ENCODE measurements around the gene POTEG.
"Not testable (repeated sequence)": the region's sequence is repeated elsewhere in the genome, so short reads cannot be mapped to it uniquely, and the experiment has no call there.

POTEG gene

GRCh38 chr14:19434241-19434640 lies at the start of gene POTEG:
Gene POTEG (minus strand): TSS chr14:19434341. CDS start chr14:19434289, 52 bp downstream.
- H3K27me3 Mint-ChIP-seq; H3K4me1 Mint-ChIP-seq; H3K36me3 Mint-ChIP-seq; ATAC-seq (replicated peaks); H3K9me3 Mint-ChIP-seq; DNase-seq; H3K27ac Mint-ChIP-seq; H3K4me3 Mint-ChIP-seq: not testable (repeated sequence)

GRCh38 chr14:19482093-19482492 lies 48.0 kb upstream of the POTEG start:
- not testable (repeated sequence) for H3K27me3 Mint-ChIP-seq

DNA sequence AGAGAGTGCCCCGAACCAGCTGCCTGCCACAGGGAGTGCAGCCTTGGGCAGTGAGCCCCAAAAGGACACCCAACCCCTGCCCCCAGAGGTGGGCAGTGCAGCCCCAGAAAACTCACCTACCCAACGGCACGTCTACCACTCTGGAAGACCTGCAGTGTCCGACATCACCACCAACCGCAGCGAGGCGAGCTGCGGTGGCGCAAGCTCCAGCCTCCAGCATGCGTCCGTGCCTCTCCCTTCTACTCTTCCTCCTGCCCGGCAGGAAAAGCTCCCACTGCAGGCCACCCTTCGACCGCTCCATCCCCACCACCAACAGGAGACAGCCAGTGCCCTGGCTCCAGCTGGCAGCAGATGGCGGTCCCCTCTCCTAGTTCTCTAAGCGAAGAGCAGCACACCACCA lies 47.3 kb upstream of the POTEG start:
- H3K27ac Mint-ChIP-seq; H3K4me1 Mint-ChIP-seq; H3K27me3 Mint-ChIP-seq; ATAC-seq (replicated peaks); H3K4me3 Mint-ChIP-seq; H3K9me3 Mint-ChIP-seq; DNase-seq; H3K36me3 Mint-ChIP-seq: not testable (repeated sequence)

More at GRCh38 chr14:19482093-19482492, 48.0 kb upstream of the POTEG start:
- H3K36me3 Mint-ChIP-seq; H3K27ac Mint-ChIP-seq; H3K4me1 Mint-ChIP-seq; DNase-seq; H3K4me3 Mint-ChIP-seq; H3K9me3 Mint-ChIP-seq; ATAC-seq (replicated peaks): not testable (repeated sequence)

- not testable (repeated sequence) for H3K9me3 Mint-ChIP-seq; H3K4me3 Mint-ChIP-seq; H3K36me3 Mint-ChIP-seq; H3K27ac Mint-ChIP-seq; DNase-seq; H3K4me1 Mint-ChIP-seq; H3K27me3 Mint-ChIP-seq; ATAC-seq (replicated peaks)
Observed at GRCh38 chr14:19480491-19480890, 46.4 kb upstream of the POTEG start.

- H3K9me3 Mint-ChIP-seq; ATAC-seq (replicated peaks); H3K36me3 Mint-ChIP-seq; H3K27ac Mint-ChIP-seq; H3K4me3 Mint-ChIP-seq; DNase-seq; H3K4me1 Mint-ChIP-seq; H3K27me3 Mint-ChIP-seq: not testable (repeated sequence)
Observed at GRCh38 chr14:19445761-19446160, 11.6 kb upstream of the POTEG start.

DNA sequence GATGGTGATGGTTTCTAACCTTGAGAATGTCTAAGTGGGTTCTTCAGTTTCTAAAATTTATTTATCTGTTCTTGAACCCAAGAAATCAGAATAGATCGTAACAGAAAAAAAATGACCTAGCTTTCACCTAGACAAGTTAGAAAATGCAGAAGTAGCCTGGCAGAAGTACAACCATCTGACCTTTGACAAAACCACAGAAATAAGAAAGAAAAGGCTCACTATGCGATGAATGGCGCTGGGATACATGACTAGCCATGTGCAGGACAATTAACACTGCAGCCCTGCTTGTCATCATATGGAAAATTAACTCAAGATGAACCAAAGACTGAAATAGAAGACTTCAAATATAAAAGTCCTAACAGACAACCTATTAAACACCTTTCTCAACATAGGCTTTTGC lies 5.7 kb upstream of the POTEG start:
- H3K4me3 Mint-ChIP-seq, H3K9me3 Mint-ChIP-seq: not testable (repeated sequence)

GRCh38 chr14:19439219-19439618 lies 5.1 kb upstream of the POTEG start:
- not testable (repeated sequence) for H3K4me3 Mint-ChIP-seq, H3K27ac Mint-ChIP-seq, DNase-seq, H3K9me3 Mint-ChIP-seq, H3K36me3 Mint-ChIP-seq, H3K27me3 Mint-ChIP-seq, H3K4me1 Mint-ChIP-seq
- peak; percentile 46 to 80 for ATAC-seq (replicated peaks)

More for the DNA sequence above, 5.7 kb upstream of the POTEG start:
- H3K27ac Mint-ChIP-seq, H3K36me3 Mint-ChIP-seq, DNase-seq, H3K4me1 Mint-ChIP-seq, H3K27me3 Mint-ChIP-seq: not testable (repeated sequence)
- peak; percentile 56 to 67 for ATAC-seq (replicated peaks)

DNA sequence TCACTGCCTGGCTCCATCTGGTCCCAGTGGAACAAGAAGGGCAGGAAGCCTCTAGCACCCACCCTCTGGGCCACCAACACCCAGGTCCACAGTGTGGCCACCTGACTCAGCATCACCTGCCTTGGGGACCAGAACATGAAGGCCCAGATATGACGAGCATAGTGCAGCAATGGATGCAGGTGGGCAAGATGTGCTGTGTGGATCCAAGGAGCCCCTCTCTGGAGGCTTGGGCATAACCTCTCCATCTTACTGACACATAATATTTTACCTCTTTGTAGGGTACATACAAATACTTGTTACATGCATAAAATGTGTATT lies 2.9 kb upstream of the POTEG start:
- not testable (repeated sequence) for H3K36me3 Mint-ChIP-seq; ATAC-seq (replicated peaks)

GRCh38 chr14:19436311-19437125 lies 2.4 kb upstream of the POTEG start:
- not testable (repeated sequence) for H3K4me3 Mint-ChIP-seq; H3K4me1 Mint-ChIP-seq; H3K36me3 Mint-ChIP-seq; DNase-seq; H3K9me3 Mint-ChIP-seq; ATAC-seq (replicated peaks); H3K27ac Mint-ChIP-seq; H3K27me3 Mint-ChIP-seq

More for the DNA sequence above, 2.9 kb upstream of the POTEG start:
- H3K27ac Mint-ChIP-seq, DNase-seq, H3K9me3 Mint-ChIP-seq, H3K4me1 Mint-ChIP-seq, H3K4me3 Mint-ChIP-seq, H3K27me3 Mint-ChIP-seq: not testable (repeated sequence)

GRCh38 chr14:19435852-19436251 lies 1.7 kb upstream of the POTEG start:
- H3K27ac Mint-ChIP-seq; H3K27me3 Mint-ChIP-seq; ATAC-seq (replicated peaks); H3K36me3 Mint-ChIP-seq; DNase-seq; H3K4me1 Mint-ChIP-seq; H3K4me3 Mint-ChIP-seq; H3K9me3 Mint-ChIP-seq: not testable (repeated sequence)

DNA sequence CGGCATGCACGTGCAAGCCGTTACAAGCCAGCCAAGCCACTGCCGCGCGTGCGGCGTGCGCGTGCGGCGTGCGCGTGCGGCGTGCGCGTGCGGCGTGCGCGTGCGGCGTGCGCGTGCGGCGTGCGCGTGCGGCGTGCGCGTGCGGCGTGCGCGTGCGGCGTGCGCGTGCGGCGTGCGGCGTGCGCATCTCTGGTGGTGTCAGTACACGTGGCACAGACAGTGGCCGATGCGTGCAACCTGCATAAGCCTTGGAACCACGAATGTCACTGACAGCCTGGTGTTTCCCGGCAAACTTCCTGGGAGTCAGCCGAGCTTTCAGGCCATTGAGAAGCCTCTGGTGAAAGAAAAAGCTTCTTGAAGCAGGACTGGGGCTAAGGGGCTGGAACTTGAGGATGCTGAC lies 750 bp upstream of the POTEG start:
- not testable (repeated sequence) for ATAC-seq (replicated peaks); H3K4me3 Mint-ChIP-seq; H3K36me3 Mint-ChIP-seq; H3K9me3 Mint-ChIP-seq; H3K4me1 Mint-ChIP-seq; H3K27me3 Mint-ChIP-seq; H3K27ac Mint-ChIP-seq; DNase-seq

DNA sequence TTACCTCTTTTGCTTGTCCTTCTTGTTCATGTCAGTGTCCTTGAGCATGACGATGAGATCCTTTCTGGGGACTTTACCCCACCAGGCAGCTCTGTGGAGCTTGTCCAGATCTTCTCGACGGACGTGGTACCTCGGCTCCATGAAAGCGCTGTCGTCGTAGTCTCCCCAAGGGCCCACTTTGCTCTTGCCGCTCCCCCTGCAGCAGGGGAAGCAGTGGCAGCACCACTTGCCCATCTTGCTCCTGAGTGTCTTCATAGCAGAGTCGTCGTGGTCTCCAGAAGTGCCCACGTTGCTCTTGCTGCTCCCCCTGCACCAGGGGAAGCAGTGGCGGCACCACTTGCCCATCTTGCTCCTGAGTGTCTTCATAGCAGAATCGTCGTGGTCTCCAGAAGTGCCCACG lies 376 bp downstream of the POTEG start:
- not testable (repeated sequence) for H3K36me3 Mint-ChIP-seq; H3K4me1 Mint-ChIP-seq; H3K27me3 Mint-ChIP-seq; H3K4me3 Mint-ChIP-seq; ATAC-seq (replicated peaks); H3K9me3 Mint-ChIP-seq; H3K27ac Mint-ChIP-seq; DNase-seq

DNA sequence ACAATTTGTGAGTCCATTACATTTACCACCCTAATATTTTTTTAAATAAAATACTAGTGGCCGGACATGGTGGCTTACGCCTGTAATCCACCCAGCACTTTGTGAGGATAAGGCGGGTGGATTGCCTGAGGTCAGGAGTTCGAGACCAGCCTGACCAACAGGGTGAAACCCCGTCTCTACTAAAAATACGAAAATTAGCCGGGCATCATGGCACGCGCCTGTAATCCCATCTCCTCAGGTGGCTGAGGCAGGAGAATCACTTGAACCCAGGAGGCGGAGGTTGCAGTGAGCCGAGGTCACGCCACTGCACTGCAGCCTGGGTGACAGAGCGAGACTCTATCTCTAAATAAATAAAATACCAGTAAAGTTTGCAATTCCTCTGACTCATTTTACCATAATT lies 25.6 kb downstream of the POTEG start:
- H3K36me3 Mint-ChIP-seq; DNase-seq; H3K4me1 Mint-ChIP-seq; H3K27me3 Mint-ChIP-seq; H3K4me3 Mint-ChIP-seq; H3K9me3 Mint-ChIP-seq; H3K27ac Mint-ChIP-seq; ATAC-seq (replicated peaks): not testable (repeated sequence)

- not testable (repeated sequence) for H3K27me3 Mint-ChIP-seq; H3K36me3 Mint-ChIP-seq; H3K9me3 Mint-ChIP-seq; H3K4me1 Mint-ChIP-seq; DNase-seq; ATAC-seq (replicated peaks); H3K4me3 Mint-ChIP-seq; H3K27ac Mint-ChIP-seq
Observed at GRCh38 chr14:19402097-19402496, 32.0 kb downstream of the POTEG start.

DNA sequence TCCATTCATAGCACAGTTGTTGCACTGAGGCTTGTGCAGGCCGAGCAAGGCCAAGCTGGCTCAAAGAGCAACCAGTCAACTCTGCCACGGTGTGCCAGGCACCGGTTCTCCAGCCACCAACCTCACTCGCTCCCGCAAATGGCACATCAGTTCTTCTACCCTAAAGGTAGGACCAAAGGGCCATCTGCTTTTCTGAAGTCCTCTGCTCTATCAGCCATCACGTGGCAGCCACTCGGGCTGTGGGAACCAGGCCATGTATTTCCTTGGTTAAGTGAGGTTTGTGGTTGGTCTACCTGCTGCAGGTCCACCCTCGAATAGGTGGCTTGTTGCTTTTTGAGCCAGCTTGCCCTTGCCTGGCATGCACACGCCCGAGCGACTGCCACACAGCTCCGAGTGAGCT lies 39.4 kb downstream of the POTEG start:
- H3K36me3 Mint-ChIP-seq; H3K9me3 Mint-ChIP-seq; ATAC-seq (replicated peaks); H3K27me3 Mint-ChIP-seq; H3K4me1 Mint-ChIP-seq; H3K27ac Mint-ChIP-seq; H3K4me3 Mint-ChIP-seq; DNase-seq: not testable (repeated sequence)

DNA sequence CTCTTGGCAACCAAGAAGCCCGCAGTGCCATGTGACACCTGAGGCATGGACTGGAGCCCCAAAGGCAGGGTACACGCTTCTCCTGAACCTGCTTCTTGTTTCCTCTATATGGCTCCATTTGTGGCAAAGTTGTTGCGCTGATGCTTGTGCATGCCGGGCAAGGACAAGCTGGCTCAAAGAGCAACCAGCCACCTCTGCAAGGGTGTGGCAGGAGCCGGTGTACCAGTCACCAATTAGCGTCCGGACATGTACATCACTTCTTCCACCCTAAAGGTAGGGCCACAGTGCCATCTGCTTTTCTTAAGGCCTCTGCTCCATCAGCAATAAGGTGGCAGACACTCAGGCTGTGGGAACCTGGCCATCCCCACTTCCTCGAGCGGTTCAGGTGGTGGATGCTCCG lies 43.9 kb downstream of the POTEG start:
- ATAC-seq (replicated peaks); DNase-seq; H3K36me3 Mint-ChIP-seq; H3K4me3 Mint-ChIP-seq; H3K27me3 Mint-ChIP-seq; H3K9me3 Mint-ChIP-seq; H3K27ac Mint-ChIP-seq; H3K4me1 Mint-ChIP-seq: not testable (repeated sequence)
